Measurements from ENCODE around the gene SMTN.
"Not testable (repeated sequence)": the region's sequence is repeated elsewhere in the genome, so short reads cannot be mapped to it uniquely, and the experiment has no call there.

The SMTN gene

GRCh38 chr22:31103899-31104694 lies 23.0 kb downstream of the SMTN start:
- Histone ChIP-seq H4K20me1 (peaks cover 0 to 15% (median 0%) of the 10 kb centered on the region in 11 experiments; a peak in 4 of 22 replicates), H3K9me3 (replicated peaks in 1 of 11) (no peaks in the 10 kb centered on the region), H3K9ac (no peak overlapping the region), H3K27ac (no peak overlapping the region), H3K4me2 (no peak overlapping the region), H3K27me3 (0 out of 22 replicates have a peak, but pooled peaks cover 0 to 4% (median 0%) of the 10 kb centered on the region in 11 experiments), H3K4me3 (no peak overlapping the region), H3K4me1 (peaks cover 9 to 26% (median 18%) of the 10 kb centered on the region in 10 experiments), H3K36me3 (peaks cover 14 to 62% (median 29%) of the 10 kb centered on the region in 11 experiments; a peak in 20 of 22 replicates)
- TF ChIP-seq Cebpa-rat (IDR thresholded peaks at IDR 0.05): no peak

- peaks cover 6 to 54% (median 21%) of the 10 kb centered on the region in 11 experiments; a peak in 18 of 22 replicates for H3K36me3 ChIP-seq
- no peak overlapping the region for H3K4me2 ChIP-seq
- H3K27me3 ChIP-seq: 0 out of 22 replicates have a peak, but pooled peaks cover 0 to 4% (median 0%) of the 10 kb centered on the region in 11 experiments
- H3K4me3 ChIP-seq: no peak overlapping the region
- H3K9ac ChIP-seq: no peak overlapping the region
- peaks cover 9 to 30% (median 22%) of the 10 kb centered on the region in 10 experiments for H3K4me1 ChIP-seq
- H4K20me1 ChIP-seq: peaks cover 0 to 15% (median 0%) of the 10 kb centered on the region in 11 experiments; a peak in 4 of 22 replicates
- H3K9me3 ChIP-seq (replicated peaks in 1 of 11): no peaks in the 10 kb centered on the region
- no peak for TF ChIP-seq Cebpa-rat (IDR thresholded peaks at IDR 0.05)
- no peak overlapping the region for H3K27ac ChIP-seq
Observed at GRCh38 chr22:31104869-31105268, 23.8 kb downstream of the SMTN start.

- H4K20me1 ChIP-seq: peaks cover 0 to 15% (median 0%) of the 10 kb centered on the region in 11 experiments; a peak in 4 of 22 replicates
- H3K36me3 ChIP-seq: peaks cover under 1 to 49% (median 16%) of the 10 kb centered on the region in 11 experiments; a peak in 15 of 22 replicates
- no peak overlapping the region for H3K4me2 ChIP-seq
- H3K9ac ChIP-seq: no peak overlapping the region
- no peak overlapping the region for H3K27ac ChIP-seq
- 0 out of 22 replicates have a peak, but pooled peaks cover 0 to 4% (median 0%) of the 10 kb centered on the region in 11 experiments for H3K27me3 ChIP-seq
- H3K4me3 ChIP-seq: no peak overlapping the region
- TF ChIP-seq Cebpa-rat (IDR thresholded peaks at IDR 0.05): no peak
- H3K9me3 ChIP-seq (replicated peaks in 1 of 11): no peaks in the 10 kb centered on the region
- H3K4me1 ChIP-seq: peaks cover 9 to 31% (median 23%) of the 10 kb centered on the region in 10 experiments
Observed at GRCh38 chr22:31105282-31105929, 24.3 kb downstream of the SMTN start.

GRCh38 chr22:31106001-31106571 lies 25.0 kb downstream of the SMTN start:
- Histone ChIP-seq H3K27ac (no peak overlapping the region), H3K4me2 (peak overlapping the region in 1 of 11 experiments; percentile 90; a peak in 1 of 22 replicates), H3K4me1 (peaks cover 9 to 31% (median 23%) of the 10 kb centered on the region in 10 experiments), H3K36me3 (peaks cover 0 to 44% (median 14%) of the 10 kb centered on the region in 11 experiments; a peak in 14 of 22 replicates), H3K9me3 (replicated peaks in 1 of 11) (0 out of 22 replicates have a peak, but pooled peaks cover 0 to under 1% (median 0%) of the 10 kb centered on the region in 11 experiments), H3K4me3 (no peak overlapping the region), H3K9ac (no peak overlapping the region), H3K27me3 (0 out of 22 replicates have a peak, but pooled peaks cover 0 to 4% (median 0%) of the 10 kb centered on the region in 11 experiments), H4K20me1 (peaks cover 0 to 15% (median 0%) of the 10 kb centered on the region in 11 experiments; a peak in 4 of 22 replicates)
- no peak for TF ChIP-seq Cebpa-rat (IDR thresholded peaks at IDR 0.05)

GRCh38 chr22:31106731-31107177 lies 25.6 kb downstream of the SMTN start:
- peak overlapping the region; percentile 44 to 70 (median 58) for H3K4me3 ChIP-seq
- TF ChIP-seq Cebpa-rat (IDR thresholded peaks at IDR 0.05): no peak
- H3K4me1 ChIP-seq: peaks cover 9 to 31% (median 23%) of the 10 kb centered on the region in 10 experiments
- peaks cover 0 to 37% (median 10%) of the 10 kb centered on the region in 11 experiments; a peak in 10 of 22 replicates for H3K36me3 ChIP-seq
- 0 out of 22 replicates have a peak, but pooled peaks cover 0 to 4% (median 0%) of the 10 kb centered on the region in 11 experiments for H3K27me3 ChIP-seq
- peak overlapping the region in 10 of 11 experiments; percentile 60 to 78 (median 73); a peak in 19 of 22 replicates for H3K9ac ChIP-seq
- H4K20me1 ChIP-seq: peaks cover 0 to 15% (median 0%) of the 10 kb centered on the region in 11 experiments; a peak in 4 of 22 replicates
- H3K9me3 ChIP-seq (replicated peaks in 1 of 11): peaks cover 0 to 8% (median 2%) of the 10 kb centered on the region in 11 experiments; a peak in 5 of 22 replicates
- H3K27ac ChIP-seq: peak overlapping the region in 10 of 11 experiments; percentile 38 to 74 (median 54); a peak in 11 of 22 replicates
- peak overlapping the region; percentile 67 to 93 (median 86) for H3K4me2 ChIP-seq

GRCh38 chr22:31107178-31107893 lies 26.2 kb downstream of the SMTN start, which contains the start of gene SELENOM:
Gene SELENOM (minus strand): TSS chr22:31107568. CDS start chr22:31107505, 63 bp downstream.
- Histone ChIP-seq H3K9ac (peak within 1 kb of the TSS; percentile 60 to 78 (median 74); a peak in 21 of 22 replicates), H3K27me3 (0 out of 22 replicates have a peak, but pooled peaks cover 0 to 4% (median 0%) of the 10 kb centered on the region in 11 experiments), H3K9me3 (replicated peaks in 1 of 11) (peaks cover under 1 to 13% (median 7%) of the 10 kb centered on the region in 11 experiments; a peak in 20 of 22 replicates), H3K27ac (peak within 1 kb of the TSS in 10 of 11 experiments; percentile 38 to 74 (median 54); a peak in 13 of 22 replicates), H3K4me3 (peak within 1 kb of the TSS; percentile 52 to 70 (median 59)), H3K36me3 (peaks cover 0 to 31% (median 7%) of the 10 kb centered on the region in 11 experiments; a peak in 7 of 22 replicates), H3K4me2 (peak within 1 kb of the TSS; percentile 81 to 96 (median 90)), H3K4me1 (peaks cover 9 to 31% (median 23%) of the 10 kb centered on the region in 10 experiments), H4K20me1 (peaks cover 0 to 15% (median 0%) of the 10 kb centered on the region in 11 experiments; a peak in 4 of 22 replicates)
- no peak for TF ChIP-seq Cebpa-rat (IDR thresholded peaks at IDR 0.05)

GRCh38 chr22:31107894-31108218 lies 26.7 kb downstream of the SMTN start:
- H3K9ac ChIP-seq: peak overlapping the region; percentile 12 to 77 (median 64); a peak in 20 of 22 replicates

GRCh38 chr22:31112547-31113091 lies 31.5 kb downstream of the SMTN start:
- not testable (repeated sequence) for H3K36me3 ChIP-seq, H4K20me1 ChIP-seq, H3K27me3 ChIP-seq, H3K27ac ChIP-seq, H3K9ac ChIP-seq, H3K4me2 ChIP-seq, H3K4me3 ChIP-seq
- Histone ChIP-seq H3K9me3 (replicated peaks in 1 of 11) (peaks cover 8 to 20% (median 14%) of the 10 kb centered on the region in 11 experiments), H3K4me1 (peaks cover 8 to 16% (median 13%) of the 10 kb centered on the region in 10 experiments)

More at GRCh38 chr22:31107894-31108218, 26.7 kb downstream of the SMTN start:
- H3K27ac ChIP-seq: peak overlapping the region in 4 of 11 experiments; percentile 6 to 38 (median 22); a peak in 4 of 22 replicates
- peaks cover 0 to 12% (median 0%) of the 10 kb centered on the region in 11 experiments; a peak in 4 of 22 replicates for H4K20me1 ChIP-seq
- peaks cover 0 to 26% (median 5%) of the 10 kb centered on the region in 11 experiments; a peak in 6 of 22 replicates for H3K36me3 ChIP-seq
- 0 out of 22 replicates have a peak, but pooled peaks cover 0 to 4% (median 0%) of the 10 kb centered on the region in 11 experiments for H3K27me3 ChIP-seq
- no peak for TF ChIP-seq Cebpa-rat (IDR thresholded peaks at IDR 0.05)
- peak overlapping the region; percentile 52 to 70 (median 58) for H3K4me3 ChIP-seq
- H3K9me3 ChIP-seq (replicated peaks in 1 of 11): peaks cover 6 to 19% (median 12%) of the 10 kb centered on the region in 11 experiments
- peak overlapping the region; percentile 80 to 96 (median 88) for H3K4me2 ChIP-seq
- peaks cover 9 to 31% (median 23%) of the 10 kb centered on the region in 10 experiments for H3K4me1 ChIP-seq
